Sigmoid colon (tissue), 7 donors: Measurements from ENCODE around the gene NPIPA7. TPM values are rescaled to one million over a fixed set of nuclear protein-coding genes. Genes with fewer than 3 reads are reported as not detected.
A peak's percentile ranks its signal among the peaks of the same experiment; 100 is the strongest.
"Not testable (repeated sequence)": the region's sequence is repeated elsewhere in the genome, so short reads cannot be mapped to it uniquely, and the experiment has no call there.

Experiments used
- DNase-seq: peaks from one replicate; pipeline ENCODE4 v3.0.0-alpha.2; 2019
- H3K27ac ChIP-seq, 4 donors: fragments of 200-600 bp; sonication (generic); one replicate each; pipeline ENCODE4 v1.5.1; 2016 to 2019; ENCODE audit warnings: mild to moderate bottlenecking in 1 of 4
- H3K27me3 ChIP-seq, 3 donors: fragments of 200-600 bp; sonication (generic); one replicate each; pipeline ENCODE4 v1.5.1; 2019; ENCODE audit warnings: mild to moderate bottlenecking in 1 of 3
- H3K36me3 ChIP-seq, 4 donors: fragments of 200-600 bp; sonication (generic); one replicate each; pipeline ENCODE4 v1.5.1; 2016 to 2019
- H3K4me1 ChIP-seq, 4 donors: fragments of 200-600 bp; sonication (generic); one replicate each; pipeline ENCODE4 v1.5.1; 2017 to 2019
- H3K4me3 ChIP-seq, 4 donors: fragments of 200-600 bp; sonication (generic); one replicate each; pipeline ENCODE4 v1.5.1; 2017 to 2019; ENCODE audit warnings: mild to moderate bottlenecking in 2 of 4, moderate library complexity in 1 of 4
- H3K9me3 ChIP-seq, 4 donors: fragments of 200-600 bp in 3 of 4; sonication (generic) in 3 of 4; one replicate each; pipeline versions ENCODE4 v1.5.1 to v1.6.1; 2013 to 2019
- WGBS, 2 donors: extraction: QIAGEN DNeasy Blood & Tissue Kit; methylation state at CpG; one replicate each; pipeline ENCODE4 v1.1.7; 2013; 5-methylcytosine and 5-hydroxymethylcytosine counted together
- intact Hi-C: fragments of 100-400 bp; cut with DNase I; formaldehyde crosslinking; loops from one replicate; pipeline ENCODE4 v1.15.1; 2023
- polyA plus RNA-seq, 3 donors: library from polyadenylated mRNA; stranded (reverse); fragments of 200-250 nt; gene quantifications; one replicate each; pipeline ENCODE4 v1.2.3, GENCODE V29; 2013
- total RNA-seq, 4 donors: library from RNA; depleted of rRNA; stranded (reverse); fragments of >200 nt; gene quantifications; one replicate each; pipeline ENCODE4 v1.1.0, GENCODE V29; 2016
- donor health status: healthy with polysubstance abuse.
- donor health status: Bipolar disorder and iron deficiency.
- donor health status: healthy.

NPIPA7 gene
- 1 to 10 TPM in 3 of 4 donors, not detected in 1; 1.4 to 2.6 (median 2.6) TPM for total RNA-seq
- polyA plus RNA-seq = 10 to 100 TPM in 2 of 3 donors, 1 to 10 TPM in 1; 6.7 to 14.1 (median 10.8) TPM

GRCh38 chr16:16378840-16379239, at the start of gene NPIPA7:
Gene NPIPA7 (plus strand): TSS chr16:16379140. CDS start chr16:16379245, 105 bp downstream.
- H3K4me3 ChIP-seq, H3K27me3 ChIP-seq, intact Hi-C loops, DNase-seq, H3K4me1 ChIP-seq, H3K27ac ChIP-seq, H3K36me3 ChIP-seq, H3K9me3 ChIP-seq: not testable (repeated sequence)
- WGBS, 2 donors = no CpG with 5 or more reads among the region's 3 CpGs

GRCh38 chr16:16331466-16331865, 47.5 kb upstream of the NPIPA7 start:
- H3K9me3 ChIP-seq, intact Hi-C loops, H3K4me3 ChIP-seq, H3K4me1 ChIP-seq, H3K27me3 ChIP-seq, H3K36me3 ChIP-seq, H3K27ac ChIP-seq: not testable (repeated sequence)
- WGBS, 2 donors = 91 to 97% methylated on average over 13 of the region's 23 CpGs
- peak; percentile 52 for DNase-seq

GRCh38 chr16:16357556-16357955, 21.4 kb upstream of the NPIPA7 start:
- H3K36me3 ChIP-seq, H3K4me3 ChIP-seq, H3K4me1 ChIP-seq, intact Hi-C loops, H3K9me3 ChIP-seq, H3K27ac ChIP-seq, H3K27me3 ChIP-seq: not testable (repeated sequence)
- peak; percentile 2 for DNase-seq
- 74 to 79% methylated on average over 13 of the region's 30 CpGs for WGBS, 2 donors

DNA sequence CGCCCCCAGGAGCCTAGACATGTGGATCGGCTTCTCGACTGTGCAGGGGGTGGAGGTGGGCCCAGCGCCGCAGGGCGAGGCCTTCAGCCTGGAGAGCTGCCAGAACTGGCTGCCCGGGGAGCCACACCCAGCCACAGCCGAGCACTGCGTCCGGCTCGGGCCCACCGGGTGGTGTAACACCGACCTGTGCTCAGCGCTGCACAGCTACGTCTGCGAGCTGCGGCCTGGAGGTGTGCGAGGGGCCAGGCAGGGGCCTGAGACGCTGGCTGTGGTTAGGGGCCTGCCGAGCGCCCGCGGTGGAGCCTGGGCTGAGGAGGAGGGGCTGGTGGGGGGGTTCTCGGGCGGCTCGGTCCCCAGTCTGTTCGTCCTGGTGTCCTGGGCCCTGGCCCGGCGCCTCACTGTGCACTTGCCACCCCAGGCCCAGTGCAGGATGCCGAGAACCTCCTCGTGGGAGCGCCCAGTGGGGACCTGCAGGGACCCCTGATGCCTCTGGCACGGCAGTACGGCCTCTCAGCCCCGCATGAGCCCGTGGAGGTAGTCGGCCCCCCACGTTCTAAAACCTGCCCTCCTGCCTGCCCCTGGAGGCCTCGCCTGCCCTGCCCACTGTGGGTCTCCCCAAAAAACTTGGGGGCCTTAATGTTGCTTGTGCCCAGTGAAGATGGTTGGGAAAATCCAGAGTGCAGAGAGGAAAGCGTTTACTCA, 20.2 kb upstream of the NPIPA7 start:
- H3K9me3 ChIP-seq, H3K36me3 ChIP-seq, H3K4me3 ChIP-seq, H3K4me1 ChIP-seq, H3K27ac ChIP-seq, intact Hi-C loops, H3K27me3 ChIP-seq: not testable (repeated sequence)
- DNase-seq = peak; percentile 15
- 37 to 71% methylated on average over 23 to 24 of the region's 40 CpGs for WGBS, 2 donors

DNA sequence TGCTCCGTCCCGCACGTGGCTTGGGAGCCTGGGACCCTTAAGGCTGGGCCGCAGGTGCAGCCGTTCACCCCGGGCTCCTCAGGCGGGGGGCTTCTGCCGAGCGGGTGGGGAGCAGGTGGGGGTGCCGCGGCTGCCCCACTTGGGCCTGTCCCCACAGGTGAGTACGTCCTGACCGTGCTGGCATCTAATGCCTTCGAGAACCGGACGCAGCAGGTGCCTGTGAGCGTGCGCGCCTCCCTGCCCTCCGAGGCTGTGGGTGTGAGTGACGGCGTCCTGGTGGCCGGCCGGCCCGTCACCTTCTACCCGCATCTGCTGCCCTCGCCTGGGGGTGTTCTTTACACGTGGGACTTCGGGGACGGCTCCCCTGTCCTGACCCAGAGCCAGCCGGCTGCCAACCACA, 15.3 kb upstream of the NPIPA7 start:
- H3K4me3 ChIP-seq, H3K9me3 ChIP-seq, H3K27me3 ChIP-seq, H3K36me3 ChIP-seq, H3K4me1 ChIP-seq, intact Hi-C loops, H3K27ac ChIP-seq: not testable (repeated sequence)
- peak; percentile 37 for DNase-seq
- WGBS, 2 donors = 96% methylated on average over 9 to 13 of the region's 31 CpGs

DNA sequence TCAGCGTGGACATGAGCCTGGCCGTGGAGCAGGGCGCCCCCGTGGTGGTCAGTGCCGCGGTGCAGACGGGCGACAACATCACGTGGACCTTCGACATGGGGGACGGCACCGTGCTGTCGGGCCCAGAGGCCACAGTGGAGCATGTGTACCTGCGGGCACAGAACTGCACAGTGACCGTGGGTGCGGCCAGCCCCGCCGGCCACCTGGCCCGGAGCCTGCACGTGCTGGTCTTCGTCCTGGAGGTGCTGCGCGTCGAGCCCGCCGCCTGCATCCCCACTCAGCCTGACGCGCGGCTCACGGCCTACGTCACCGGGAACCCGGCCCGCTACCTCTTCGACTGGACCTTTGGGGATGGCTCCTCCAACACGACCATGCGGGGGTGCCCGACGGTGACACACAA, 14.8 kb upstream of the NPIPA7 start:
- H3K27me3 ChIP-seq, H3K27ac ChIP-seq, intact Hi-C loops, H3K4me1 ChIP-seq, H3K9me3 ChIP-seq, DNase-seq, H3K36me3 ChIP-seq, H3K4me3 ChIP-seq: not testable (repeated sequence)
- WGBS, 2 donors = no CpG with 5 or more reads among the region's 39 CpGs

GRCh38 chr16:16364701-16365100, 14.2 kb upstream of the NPIPA7 start:
- WGBS, 2 donors = 84 to 87% methylated on average over 9 of the region's 28 CpGs
- DNase-seq = peak; percentile 14
- H3K27me3 ChIP-seq, H3K4me3 ChIP-seq, H3K4me1 ChIP-seq, H3K27ac ChIP-seq, intact Hi-C loops, H3K36me3 ChIP-seq, H3K9me3 ChIP-seq: not testable (repeated sequence)

DNA sequence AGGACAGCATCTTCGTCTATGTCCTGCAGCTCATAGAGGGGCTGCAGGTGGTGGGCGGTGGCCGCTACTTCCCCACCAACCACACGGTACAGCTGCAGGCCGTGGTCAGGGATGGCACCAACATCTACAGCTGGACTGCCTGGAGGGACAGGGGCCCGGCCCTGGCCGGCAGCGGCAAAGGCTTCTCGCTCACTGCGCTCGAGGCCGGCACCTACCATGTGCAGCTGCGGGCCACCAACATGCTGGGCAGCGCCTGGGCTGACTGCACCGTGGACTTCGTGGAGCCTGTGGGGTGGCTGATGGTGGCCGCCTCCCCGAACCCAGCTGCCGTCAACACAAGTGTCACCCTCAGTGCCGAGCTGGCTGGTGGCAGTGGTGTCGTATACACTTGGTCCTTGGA, 13.6 kb upstream of the NPIPA7 start:
- H3K27ac ChIP-seq, H3K4me3 ChIP-seq, H3K36me3 ChIP-seq, intact Hi-C loops, H3K9me3 ChIP-seq, H3K4me1 ChIP-seq, H3K27me3 ChIP-seq: not testable (repeated sequence)
- peak; percentile 46 for DNase-seq
- 93 to 95% methylated on average over 20 of the region's 21 CpGs for WGBS, 2 donors

DNA sequence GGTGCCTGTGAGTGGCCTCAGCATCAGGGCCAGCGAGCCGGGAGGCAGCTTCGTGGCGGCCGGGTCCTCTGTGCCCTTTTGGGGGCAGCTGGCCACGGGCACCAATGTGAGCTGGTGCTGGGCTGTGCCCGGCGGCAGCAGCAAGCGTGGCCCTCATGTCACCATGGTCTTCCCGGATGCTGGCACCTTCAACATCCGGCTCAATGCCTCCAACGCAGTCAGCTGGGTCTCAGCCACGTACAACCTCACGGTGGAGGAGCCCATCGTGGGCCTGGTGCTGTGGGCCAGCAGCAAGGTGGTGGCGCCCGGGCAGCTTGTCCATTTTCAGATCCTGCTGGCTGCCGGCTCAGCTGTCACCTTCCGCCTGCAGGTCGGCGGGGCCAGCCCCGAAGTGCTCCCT, 13.1 kb upstream of the NPIPA7 start:
- intact Hi-C loops, H3K4me3 ChIP-seq, DNase-seq: not testable (repeated sequence)

GRCh38 chr16:16366552-16367284, 12.2 kb upstream of the NPIPA7 start:
- intact Hi-C loops, H3K4me3 ChIP-seq, H3K27ac ChIP-seq, H3K9me3 ChIP-seq, H3K36me3 ChIP-seq, H3K27me3 ChIP-seq, H3K4me1 ChIP-seq: not testable (repeated sequence)
- 98% methylated on average over 36 to 37 of the region's 54 CpGs for WGBS, 2 donors
- peak; percentile 35 for DNase-seq

More for the DNA sequence above, 13.1 kb upstream of the NPIPA7 start:
- not testable (repeated sequence) for H3K27me3 ChIP-seq, H3K27ac ChIP-seq, H3K4me1 ChIP-seq, H3K36me3 ChIP-seq, H3K9me3 ChIP-seq
- 94 to 95% methylated on average over 9 of the region's 22 CpGs for WGBS, 2 donors

DNA sequence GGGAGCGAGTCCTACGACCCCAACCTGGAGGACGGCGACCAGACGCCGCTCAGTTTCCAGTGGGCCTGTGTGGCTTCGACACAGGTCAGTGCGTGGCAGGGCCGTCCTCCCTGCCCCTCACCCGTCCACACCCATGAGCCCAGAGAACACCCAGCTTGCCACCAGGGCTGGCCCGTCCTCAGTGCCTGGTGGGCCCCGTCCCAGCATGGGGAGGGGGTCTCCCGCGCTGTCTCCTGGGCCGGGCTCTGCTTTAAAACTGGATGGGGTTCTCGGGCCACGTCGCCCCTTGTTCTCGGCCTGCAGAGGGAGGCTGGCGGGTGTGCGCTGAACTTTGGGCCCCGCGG, 11.7 kb upstream of the NPIPA7 start:
- H3K27ac ChIP-seq, DNase-seq, H3K4me3 ChIP-seq, intact Hi-C loops, H3K36me3 ChIP-seq, H3K4me1 ChIP-seq, H3K9me3 ChIP-seq, H3K27me3 ChIP-seq: not testable (repeated sequence)
- WGBS, 2 donors = no CpG with 5 or more reads among the region's 23 CpGs

DNA sequence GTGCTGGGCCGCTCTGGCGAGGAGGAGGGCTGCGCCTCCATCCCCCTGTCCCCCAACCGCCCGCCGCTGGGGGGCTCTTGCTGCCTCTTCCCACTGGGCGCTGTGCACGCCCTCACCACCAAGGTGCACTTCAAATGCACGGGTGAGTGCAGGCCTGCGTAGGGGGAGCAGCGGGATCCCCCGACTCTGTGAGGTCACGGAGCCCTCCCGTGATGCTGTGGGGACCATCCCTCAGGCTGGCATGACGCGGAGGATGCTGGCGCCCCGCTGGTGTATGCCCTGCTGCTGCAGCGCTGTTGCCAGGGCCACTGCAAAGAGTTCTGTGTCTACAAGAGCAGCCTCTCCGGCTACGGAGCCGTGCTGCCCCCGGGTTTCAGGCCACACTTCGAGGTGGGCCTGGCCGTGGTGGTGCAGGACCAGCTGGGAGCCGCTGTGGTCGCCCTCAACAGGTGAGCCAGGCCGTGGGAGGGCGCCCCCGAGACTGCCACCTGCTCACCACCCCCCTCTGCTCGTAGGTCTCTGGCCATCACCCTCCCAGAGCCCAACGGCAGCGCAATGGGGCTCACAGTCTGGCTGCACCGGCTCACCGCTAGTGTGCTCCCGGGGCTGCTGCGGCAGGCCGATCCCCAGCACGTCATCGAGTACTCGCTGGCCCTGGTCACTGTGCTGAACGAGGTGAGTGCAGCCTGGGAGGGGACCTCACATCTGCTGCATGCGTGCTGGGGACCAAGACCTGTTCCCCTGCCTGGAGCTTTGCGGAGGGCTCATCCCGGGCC, 9.7 kb upstream of the NPIPA7 start:
- H3K9me3 ChIP-seq, H3K4me1 ChIP-seq, H3K27ac ChIP-seq, intact Hi-C loops, H3K27me3 ChIP-seq, H3K4me3 ChIP-seq, H3K36me3 ChIP-seq: not testable (repeated sequence)
- WGBS, 2 donors = 56 to 60% methylated on average over 31 of the region's 45 CpGs
- DNase-seq = peak; percentile 27
